ENCODE data around the gene ADRA2B.
A peak's percentile ranks its signal among the peaks of the same experiment; 100 is the strongest.

The ADRA2B gene

GRCh38 chr2:96150791-96151594, 34.6 kb upstream of the ADRA2B start:
- no peak overlapping the region for H3K27ac ChIP-seq
- ChIA-PET POLR2A (ENCODE audit: low non-redundant PET) (no interaction called here), CTCF (interaction anchor here (0.7 to 2.2 kb wide), 3 partner anchors 14 to 129 kb away, joined by 3 to 7 read pairs (median 4); no protein-coding TSS in a partner anchor)
- DNase-seq (ENCODE audit: low spot score) = no peak
- no peak for TF ChIP-seq CTCF (conservative IDR thresholded peaks at IDR 0.05; ENCODE audit: low read depth)

GRCh38 chr2:96150007-96150640, 33.8 kb upstream of the ADRA2B start:
- ChIA-PET CTCF (interaction anchor here (0.7 to 2.2 kb wide), 5 partner anchors 11 to 128 kb away, joined by 3 to 7 read pairs (median 4); no protein-coding TSS in a partner anchor), POLR2A (ENCODE audit: low non-redundant PET) (no interaction called here)
- no peak for TF ChIP-seq CTCF (conservative IDR thresholded peaks at IDR 0.05; ENCODE audit: low read depth)

GRCh38 chr2:96148410-96149217, 32.2 kb upstream of the ADRA2B start:
- CTCF ChIA-PET = interaction anchor here (0.6 to 1.0 kb wide), 2 partner anchors 26 to 48 kb away, joined by 3 to 5 read pairs; no protein-coding TSS in a partner anchor

More at GRCh38 chr2:96150007-96150640, 33.8 kb upstream of the ADRA2B start:
- DNase-seq (ENCODE audit: low spot score) = no peak
- no peak overlapping the region for H3K27ac ChIP-seq

GRCh38 chr2:96147593-96148201, 31.3 kb upstream of the ADRA2B start:
- POLR2A ChIA-PET (ENCODE audit: low non-redundant PET) = no interaction called here
- CTCF ChIA-PET = interaction anchor here (0.5 to 1.0 kb wide), 4 partner anchors 27 to 139 kb away, joined by 3 to 5 read pairs (median 3); no protein-coding TSS in a partner anchor
- H3K27ac ChIP-seq = peak overlapping the region; percentile 49
- no peak for DNase-seq (ENCODE audit: low spot score)
- TF ChIP-seq CTCF (conservative IDR thresholded peaks at IDR 0.05; ENCODE audit: low read depth) = no peak

More at GRCh38 chr2:96148410-96149217, 32.2 kb upstream of the ADRA2B start:
- DNase-seq (ENCODE audit: low spot score) = peak; percentile 83
- TF ChIP-seq CTCF (conservative IDR thresholded peaks at IDR 0.05; ENCODE audit: low read depth) = no peak
- POLR2A ChIA-PET (ENCODE audit: low non-redundant PET) = interaction anchor here (0.6 kb wide), 1 partner anchor 10 kb away, joined by 3 read pairs; the partner anchor contains the start of gene ASTL
- H3K27ac ChIP-seq = peak overlapping the region; percentile 49

- H3K27ac ChIP-seq = peak overlapping the region; percentile 49
- CTCF ChIA-PET = interaction anchor here (0.6 to 0.7 kb wide), 3 partner anchors 125 to 451 kb away, joined by 3 to 4 read pairs (median 3); no protein-coding TSS in a partner anchor
- no peak for TF ChIP-seq CTCF (conservative IDR thresholded peaks at IDR 0.05; ENCODE audit: low read depth)
- POLR2A ChIA-PET (ENCODE audit: low non-redundant PET) = no interaction called here
- DNase-seq (ENCODE audit: low spot score) = no peak
Measured at GRCh38 chr2:96146881-96147592, 30.7 kb upstream of the ADRA2B start.
